ENCODE data around the gene STYK1.
"Not testable (repeated sequence)": the region's sequence is repeated elsewhere in the genome, so short reads cannot be mapped to it uniquely, and the experiment has no call there.

STYK1 gene

GRCh38 chr12:10618338-10618987 lies 55.4 kb downstream of the STYK1 start:
- DNase-seq = no peak

GRCh38 chr12:10617863-10618262 lies 56.0 kb downstream of the STYK1 start:
- no peak for DNase-seq

DNA sequence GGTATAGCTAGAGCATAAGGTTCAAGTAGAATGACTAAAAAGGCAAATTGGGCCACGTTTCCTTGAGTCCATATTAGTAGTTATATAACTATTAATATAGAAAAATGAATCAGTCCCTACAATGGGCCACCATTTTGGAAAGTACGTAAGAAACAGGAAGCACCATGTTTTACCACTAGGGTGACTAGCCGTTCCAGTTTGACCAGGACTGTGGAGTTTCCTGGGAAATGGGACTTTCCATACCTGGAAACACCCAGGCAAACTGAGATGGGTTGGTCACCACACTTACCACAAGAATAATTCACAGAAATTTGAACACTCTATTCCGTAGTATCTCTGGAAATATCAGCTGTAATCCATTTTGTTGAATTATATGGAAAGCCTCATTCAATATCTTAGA lies 58.3 kb downstream of the STYK1 start:
- no peak for DNase-seq

- no peak for DNase-seq
Observed at GRCh38 chr12:10614056-10614370, 59.8 kb downstream of the STYK1 start.

DNA sequence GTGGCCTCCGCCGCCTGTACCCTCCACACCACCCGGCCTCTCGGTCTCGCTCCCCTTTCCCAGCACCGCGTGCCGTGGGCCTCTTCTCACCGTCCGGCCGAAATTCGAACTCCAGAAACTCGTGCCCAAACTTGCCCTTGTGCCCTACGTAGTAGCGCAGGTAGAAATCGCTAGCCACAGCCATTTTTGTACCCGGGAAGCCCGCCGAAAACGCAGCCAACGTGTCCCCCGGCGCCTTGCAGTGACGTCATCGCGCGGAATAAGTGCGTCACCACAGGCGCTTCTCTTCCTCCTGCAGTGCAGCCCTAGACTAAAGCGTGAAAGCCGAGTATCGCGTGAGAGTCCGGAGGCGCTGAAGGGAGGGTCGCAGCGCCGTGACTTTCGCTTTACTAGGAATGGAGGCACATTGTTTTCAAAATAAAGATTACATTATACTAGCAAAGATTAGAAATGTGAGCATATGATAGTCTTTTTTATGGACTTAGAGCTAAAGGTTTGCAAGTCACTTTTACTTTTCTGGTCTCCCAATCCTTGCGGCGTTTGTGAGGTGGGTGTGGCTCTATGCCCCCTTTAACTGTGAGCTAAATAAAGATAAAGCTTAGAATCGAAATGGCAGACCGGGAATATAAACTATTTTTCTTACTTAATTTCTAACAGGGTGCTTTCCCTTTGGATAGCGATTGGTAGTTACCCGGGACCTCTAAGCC lies 60.4 kb downstream of the STYK1 start, which contains the start of gene MAGOHB:
TSS of gene MAGOHB (minus strand) at position 261 of the 707 bp plus-strand sequence. CDS start at position 184, 77 bp downstream.
- peak; percentile 82 for DNase-seq

DNA sequence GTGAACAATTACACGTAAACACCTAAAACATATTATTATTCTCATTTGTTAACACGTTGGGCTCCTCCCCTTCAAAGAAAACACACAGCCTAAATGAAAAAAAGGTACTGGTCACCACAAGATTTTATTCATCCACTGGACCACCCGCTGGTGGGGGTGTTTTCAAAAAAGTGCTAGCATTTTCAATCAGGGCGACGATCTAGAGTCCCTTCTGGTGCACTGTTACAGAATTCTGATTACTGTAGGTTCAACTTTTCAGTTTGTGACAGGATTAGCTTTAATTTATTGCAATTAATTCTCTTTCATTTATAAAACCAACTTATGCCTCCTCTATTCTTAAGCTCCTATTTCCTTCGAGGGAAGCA lies 60.9 kb downstream of the STYK1 start:
- no peak for DNase-seq

DNA sequence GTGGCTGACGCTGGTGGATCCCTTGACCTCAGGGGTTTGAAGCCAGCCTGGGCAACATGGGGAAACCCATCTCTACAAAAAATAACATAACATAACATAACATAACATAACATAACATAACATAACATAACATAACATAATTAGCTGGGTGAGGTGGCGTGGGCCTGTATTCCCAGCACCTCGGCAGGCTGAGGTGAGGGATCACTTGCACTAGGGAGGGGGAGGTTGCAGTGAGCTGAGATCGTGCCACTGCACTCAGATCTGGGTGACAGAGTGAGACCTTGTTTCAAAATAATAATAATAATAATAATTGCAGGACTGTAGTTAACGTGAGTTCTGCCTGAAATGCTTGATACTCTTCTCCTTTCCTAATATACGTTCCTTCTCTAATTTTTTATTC lies 61.7 kb downstream of the STYK1 start:
- no peak for DNase-seq

DNA sequence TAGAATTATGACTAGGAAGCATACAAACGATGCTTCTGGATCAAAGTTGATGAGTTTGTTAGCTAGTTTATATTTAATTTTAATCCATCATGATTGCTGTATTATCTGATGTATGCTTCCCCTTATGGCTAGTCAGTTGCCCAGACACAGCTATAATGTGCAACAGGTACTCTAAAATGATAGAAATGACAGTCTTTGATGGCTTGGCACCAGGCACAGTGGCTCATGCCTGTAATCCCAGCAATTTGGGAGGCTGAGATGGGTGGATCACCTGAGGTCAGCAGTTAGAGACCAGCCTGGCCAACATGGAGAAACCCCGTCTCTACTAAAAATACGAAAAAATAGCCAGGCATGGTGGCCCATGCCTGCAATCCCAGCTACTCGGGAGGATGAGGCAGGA lies 62.6 kb downstream of the STYK1 start:
- not testable (repeated sequence) for DNase-seq

DNA sequence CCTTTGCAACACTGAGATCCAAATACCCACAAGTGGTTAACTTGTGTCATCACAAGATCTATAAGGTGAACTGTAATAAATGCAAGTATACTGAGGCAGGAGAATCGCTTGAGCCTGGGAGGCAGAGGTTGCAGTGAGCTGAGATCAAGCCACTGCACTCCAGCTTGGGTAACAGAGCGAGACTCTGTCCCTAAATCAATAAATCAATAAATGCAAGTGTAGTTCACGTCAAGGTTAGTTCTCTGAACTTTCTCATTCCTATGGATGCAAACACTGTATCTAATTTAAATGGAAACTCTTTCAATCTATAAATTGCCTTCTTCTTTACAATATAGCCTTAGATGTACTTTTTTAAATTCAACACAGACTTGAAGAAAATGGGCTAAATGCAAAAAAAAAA lies 63.7 kb downstream of the STYK1 start:
- DNase-seq = no peak

DNA sequence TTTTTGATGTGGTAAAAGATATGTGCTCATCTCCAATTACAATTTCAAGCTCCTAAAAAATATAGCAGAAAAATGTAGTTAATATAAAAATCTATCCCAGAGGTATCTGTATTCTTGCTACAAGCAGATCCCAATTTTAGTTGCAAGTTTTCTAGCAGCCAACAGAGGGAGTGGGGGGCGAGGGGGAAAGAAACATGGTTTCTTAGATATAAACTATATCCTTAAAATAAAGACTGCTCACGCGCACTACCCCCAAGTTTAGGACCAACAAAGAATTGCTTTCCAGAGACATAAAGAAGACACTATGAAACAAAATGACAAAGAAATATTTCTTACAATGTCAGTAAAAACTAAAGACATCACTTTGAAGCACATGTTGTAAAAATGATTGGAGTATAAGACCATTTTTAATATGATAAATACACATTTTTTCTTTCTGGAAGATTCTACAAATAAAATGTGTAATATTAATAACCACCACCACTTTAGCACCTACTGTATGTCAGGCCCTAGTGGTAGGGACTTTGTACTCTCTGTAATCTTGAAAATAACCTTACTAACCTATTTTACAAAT lies 65.9 kb downstream of the STYK1 start:
- DNase-seq = no peak

DNA sequence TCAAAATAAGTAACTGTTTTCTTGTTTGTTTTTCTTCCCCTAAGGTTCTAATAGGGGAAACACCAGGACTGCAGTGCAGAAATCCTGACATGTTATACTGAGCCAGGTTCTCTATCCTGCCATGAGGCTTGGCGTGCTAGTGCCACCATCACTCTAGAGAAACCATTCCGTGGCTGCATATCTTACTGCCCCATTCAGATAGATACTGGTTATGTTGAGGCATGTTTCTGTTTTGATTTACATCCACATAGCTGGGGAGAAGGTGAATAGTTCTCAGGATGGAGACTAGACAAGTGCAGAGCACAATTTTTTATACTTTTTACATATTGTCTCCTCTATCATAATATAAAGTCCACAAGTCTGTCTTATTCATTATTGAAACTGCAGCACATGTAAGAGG lies 72.0 kb downstream of the STYK1 start:
- DNase-seq = no peak

- no peak for DNase-seq
Observed at GRCh38 chr12:10600988-10601387, 72.9 kb downstream of the STYK1 start.

GRCh38 chr12:10595881-10596280 lies 78.0 kb downstream of the STYK1 start:
- no peak for DNase-seq

DNA sequence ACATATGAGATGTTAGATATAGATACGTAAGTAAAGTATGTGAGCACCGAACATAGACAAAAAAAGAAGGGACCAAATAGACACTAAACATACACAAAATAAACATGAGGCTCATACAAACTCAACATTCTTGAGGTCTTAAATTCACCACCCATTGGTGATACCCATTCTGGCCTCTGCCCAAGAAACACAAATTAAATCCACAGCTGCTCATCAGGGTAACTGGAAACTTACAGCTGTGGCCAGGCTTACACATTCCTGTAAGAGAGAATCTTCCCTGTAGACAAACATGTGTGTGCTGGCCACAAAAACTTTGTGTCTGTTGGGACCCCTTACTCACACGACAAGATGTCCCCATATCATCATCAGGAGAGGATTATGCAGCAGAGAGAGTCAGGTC lies 82.9 kb downstream of the STYK1 start:
- no peak for DNase-seq

DNA sequence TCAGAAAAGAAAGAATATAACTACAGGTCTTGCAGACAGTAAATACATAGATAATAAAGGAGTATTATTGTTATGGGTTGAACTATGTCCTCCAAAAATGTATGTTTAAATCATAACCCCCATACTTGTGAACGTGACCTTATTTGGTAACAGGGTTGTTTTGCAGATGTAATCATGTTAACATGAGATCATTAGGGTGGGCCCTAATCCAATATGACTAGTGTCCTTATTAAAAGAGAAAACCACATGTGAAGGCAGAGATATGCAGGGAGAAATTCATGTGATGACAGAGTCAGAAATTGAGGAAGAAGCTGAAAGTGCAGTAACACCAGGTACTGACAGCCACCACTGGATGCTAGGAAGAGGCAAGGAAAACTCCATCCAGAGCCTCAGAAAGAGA lies 89.4 kb downstream of the STYK1 start:
- DNase-seq = no peak

- DNase-seq = no peak
Observed at GRCh38 chr12:10582704-10583103, 91.1 kb downstream of the STYK1 start.

DNA sequence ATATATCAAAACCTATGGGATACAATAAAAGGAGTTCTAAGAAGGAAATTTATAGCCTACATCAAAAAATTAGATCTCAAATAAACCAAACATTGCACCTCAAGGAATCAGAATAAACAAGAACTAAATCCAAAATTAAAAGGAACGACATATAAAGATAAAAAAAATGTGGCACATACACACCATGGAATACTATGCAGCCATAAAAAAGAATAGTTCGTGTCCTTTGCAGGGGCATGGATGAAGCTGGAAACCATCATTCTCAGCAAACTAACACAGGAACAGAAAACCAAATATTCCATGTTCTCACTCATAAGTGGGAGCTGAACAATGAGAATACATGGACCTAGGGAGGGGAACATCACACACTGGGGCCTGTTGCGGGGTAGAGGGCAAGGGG lies 91.7 kb downstream of the STYK1 start:
- not testable (repeated sequence) for DNase-seq

- DNase-seq = no peak
Observed at GRCh38 chr12:10574307-10574706, 99.5 kb downstream of the STYK1 start.

DNA sequence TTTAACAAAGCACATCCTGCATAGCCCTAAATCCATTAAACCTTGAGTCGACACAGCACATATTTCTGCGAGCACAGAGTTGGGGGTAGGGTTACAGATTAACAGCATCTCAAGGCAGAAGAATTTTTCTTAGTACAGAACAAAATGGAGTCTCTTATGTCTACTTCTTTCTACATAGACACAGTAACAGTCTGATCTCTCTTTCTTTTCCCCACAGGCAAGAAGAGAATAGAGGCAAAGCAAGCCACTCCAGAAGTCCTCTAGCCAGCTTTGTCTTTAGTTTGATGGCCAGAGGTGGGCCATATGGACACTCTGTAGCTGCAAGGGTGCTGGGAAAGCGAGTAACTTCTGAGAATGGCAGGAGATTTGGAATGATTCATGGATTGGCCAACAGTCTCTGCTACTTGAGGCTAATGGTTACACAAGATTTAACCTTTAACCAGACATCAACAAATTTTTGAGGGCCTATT lies 101.8 kb downstream of the STYK1 start:
- DNase-seq = not testable (repeated sequence)

- no peak for DNase-seq
Observed at GRCh38 chr12:10571141-10571540, 102.7 kb downstream of the STYK1 start.
